Fibroblast of skin of right biceps (primary cell): ENCODE results near the gene TMEM94.
"Not testable (repeated sequence)": the region's sequence is repeated elsewhere in the genome, so short reads cannot be mapped to it uniquely, and the experiment has no call there.

Experiments used
- DNase-seq: peaks from one replicate; pipeline ENCODE4 v3.0.0-alpha.2; 2013

The TMEM94 gene

GRCh38 chr17:75445896-75446295 lies 10.5 kb upstream of the TMEM94 start:
- not testable (repeated sequence) for DNase-seq

DNA sequence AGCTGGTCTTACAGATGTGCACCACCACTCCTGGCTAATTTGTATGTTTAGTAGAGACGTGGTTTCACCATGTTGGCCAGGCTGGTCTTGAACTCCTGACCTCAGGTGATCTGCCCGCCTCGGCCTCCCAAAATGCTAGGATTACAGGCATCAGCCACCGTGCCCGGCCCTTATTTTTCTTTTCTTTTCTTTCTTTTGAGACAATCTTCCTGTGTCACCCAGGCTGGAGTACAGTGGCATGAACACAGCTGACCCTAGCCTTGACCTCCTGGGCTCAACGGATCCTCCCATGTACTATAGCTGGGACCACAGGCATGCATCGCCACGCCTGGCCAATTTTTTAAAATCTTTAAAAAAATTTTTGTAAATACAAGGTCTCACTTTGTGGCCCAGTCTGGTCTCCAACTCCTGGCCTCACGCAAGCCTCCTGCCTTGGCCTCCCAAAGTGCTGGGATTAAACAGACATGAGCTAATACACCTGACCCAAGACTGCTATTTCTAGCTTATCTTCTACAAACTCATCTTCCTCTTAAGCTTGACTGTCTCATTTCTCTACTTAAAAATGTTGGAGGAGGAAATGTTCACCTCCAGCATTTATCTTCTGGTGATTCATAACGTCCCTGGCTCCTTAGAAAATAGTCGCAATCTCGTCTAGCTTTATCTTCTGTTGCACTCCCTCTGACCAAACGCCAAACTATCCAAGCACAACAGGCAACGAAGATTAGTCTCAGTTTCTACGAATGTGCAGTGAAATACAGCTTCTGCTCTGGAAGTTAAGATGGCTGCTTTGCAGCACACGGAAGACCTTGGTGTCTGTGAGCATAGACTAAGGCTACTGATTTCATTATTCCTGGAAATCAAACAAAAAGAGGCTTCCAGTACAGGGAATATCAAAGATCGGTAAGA lies 8.2 kb upstream of the TMEM94 start:
- DNase-seq = no peak

GRCh38 chr17:75450270-75450669 lies 6.2 kb upstream of the TMEM94 start:
- no peak for DNase-seq

DNA sequence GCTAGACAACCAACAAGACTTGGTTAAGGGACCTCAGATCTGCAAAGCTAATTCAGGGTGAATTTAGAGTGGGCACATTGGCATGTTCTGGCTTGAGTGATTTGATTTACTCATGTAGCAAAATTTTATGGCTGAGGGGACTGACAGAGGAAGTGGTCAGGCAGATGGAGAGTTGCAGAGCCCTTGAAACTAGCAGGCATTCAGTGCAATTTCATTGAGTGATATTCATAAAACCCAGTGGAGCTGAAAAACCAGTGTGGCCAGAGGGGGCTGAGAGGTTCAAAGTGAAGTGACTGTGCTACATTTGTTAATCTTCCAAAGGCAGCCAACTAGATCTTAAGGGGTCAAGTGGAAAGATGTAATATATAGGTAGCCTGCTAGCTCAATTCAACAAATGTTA lies 2.2 kb upstream of the TMEM94 start:
- no peak for DNase-seq

DNA sequence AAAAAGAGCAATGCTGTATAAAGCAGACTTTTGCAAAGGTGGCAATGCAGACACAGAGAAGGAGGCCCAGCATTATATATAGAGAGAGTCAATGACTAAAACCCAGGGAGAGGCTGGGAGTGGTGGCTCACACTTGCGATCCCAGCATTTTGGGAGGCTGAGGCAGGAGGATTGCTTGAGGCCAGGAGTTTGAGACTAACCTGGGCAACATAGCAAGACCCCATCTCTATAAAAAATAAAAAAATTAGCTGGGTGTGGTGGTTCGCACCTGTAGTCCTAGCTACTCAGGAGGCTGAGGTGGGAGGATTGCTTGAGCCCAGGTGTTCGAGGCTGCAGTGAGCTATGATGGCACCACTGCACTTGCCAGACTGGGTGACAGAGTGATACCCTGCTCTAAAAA lies 1.8 kb upstream of the TMEM94 start:
- DNase-seq = not testable (repeated sequence)

- DNase-seq = no peak
These were observed 407 bp upstream of the TMEM94 start for GRCh38 chr17:75456039-75456416.

DNA sequence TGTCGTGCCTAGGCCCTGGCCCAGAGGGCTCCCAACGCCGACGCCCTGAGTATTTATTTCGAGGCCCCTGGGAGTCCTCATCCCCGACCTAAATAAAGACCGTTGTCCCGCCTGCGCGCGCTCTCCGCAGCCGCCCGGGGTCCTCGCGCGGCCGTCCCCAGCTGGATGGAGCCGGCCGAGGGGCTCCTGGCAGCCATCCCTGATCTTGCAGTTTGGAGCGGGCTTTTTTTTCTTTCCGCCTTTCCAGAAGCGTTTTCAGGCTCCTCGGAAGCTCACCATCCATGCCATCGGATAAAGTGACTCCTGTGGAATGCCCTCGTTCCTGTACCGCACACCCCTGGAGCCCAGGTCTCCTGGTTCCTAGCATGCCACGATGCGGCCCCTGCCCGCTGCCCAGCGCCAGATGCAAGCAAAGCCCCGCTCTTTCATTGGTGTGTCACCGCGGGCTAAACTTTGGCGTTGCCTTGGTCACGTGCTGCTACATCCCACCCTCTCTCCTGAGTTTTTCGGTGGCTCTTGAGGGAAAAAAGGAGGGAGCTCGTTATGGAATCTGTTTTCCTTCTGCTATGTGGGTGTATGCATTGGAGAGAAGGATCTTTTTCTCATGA lies 716 bp downstream of the TMEM94 start:
- peak; percentile 65 for DNase-seq

DNA sequence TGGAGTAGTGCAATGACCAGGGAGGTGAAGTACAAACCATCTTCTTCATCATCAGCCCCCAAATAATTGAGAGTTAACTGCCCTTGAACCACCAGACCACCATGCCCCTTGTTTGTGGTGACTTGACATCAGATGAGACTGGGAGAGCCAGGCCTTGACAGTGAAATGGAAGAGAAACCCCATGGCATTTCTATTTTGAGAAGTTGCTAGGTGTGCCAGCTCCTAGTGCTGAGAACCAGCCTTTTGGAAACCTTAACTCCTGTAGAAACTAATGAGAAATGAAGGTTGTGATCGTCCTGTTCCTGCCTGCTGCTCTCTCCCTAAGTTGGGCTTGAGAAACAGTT lies 2.8 kb downstream of the TMEM94 start:
- DNase-seq = no peak

- no peak for DNase-seq
These were observed 3.3 kb downstream of the TMEM94 start for GRCh38 chr17:75459590-75460267.

DNA sequence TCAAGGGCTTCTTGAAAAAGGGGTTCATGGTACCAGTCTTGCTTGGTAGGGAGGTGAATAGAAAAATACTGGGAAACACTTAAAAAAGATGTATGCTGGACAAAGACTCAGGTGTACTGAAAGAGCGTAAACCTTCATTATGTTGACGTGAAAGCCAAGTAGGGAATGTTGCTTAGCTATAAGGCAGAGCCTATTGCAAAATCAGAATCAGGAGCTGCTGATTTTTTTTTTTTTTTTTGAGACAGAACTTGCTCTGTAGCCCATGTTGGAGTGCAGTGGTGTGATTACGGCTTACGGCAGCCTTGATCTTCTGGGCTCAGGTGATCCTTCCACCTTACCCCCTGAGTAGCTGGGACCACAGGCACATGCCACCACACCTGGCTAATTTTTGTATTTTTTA lies 3.9 kb downstream of the TMEM94 start:
- DNase-seq = no peak

GRCh38 chr17:75463603-75464002 lies 7.2 kb downstream of the TMEM94 start:
- DNase-seq = no peak

- DNase-seq = no peak
These were observed 8.6 kb downstream of the TMEM94 start for GRCh38 chr17:75465039-75465438.

DNA sequence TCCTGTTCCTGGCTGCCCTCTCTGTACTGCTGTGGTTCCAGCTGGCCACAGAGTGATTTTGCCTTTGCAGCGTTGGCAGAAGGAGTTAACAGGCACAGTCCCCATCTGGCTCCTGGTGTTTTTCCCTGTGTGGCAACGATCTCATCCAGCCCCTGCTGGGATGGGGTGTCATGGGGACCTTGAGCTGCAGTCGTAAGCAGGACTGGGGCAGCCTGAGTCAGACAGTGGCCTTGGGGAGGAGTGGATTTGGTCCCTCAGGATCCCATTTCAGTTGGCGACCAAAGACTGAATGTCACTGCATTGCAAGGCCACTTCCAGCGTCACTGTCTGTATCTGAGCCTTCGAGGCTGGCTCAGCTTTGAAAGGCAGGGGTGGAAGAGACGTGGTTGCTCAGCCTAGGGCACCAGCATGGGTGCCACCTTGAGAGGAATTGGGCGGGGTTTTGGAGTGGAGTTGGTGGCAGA lies 11.9 kb downstream of the TMEM94 start:
- DNase-seq = no peak

DNA sequence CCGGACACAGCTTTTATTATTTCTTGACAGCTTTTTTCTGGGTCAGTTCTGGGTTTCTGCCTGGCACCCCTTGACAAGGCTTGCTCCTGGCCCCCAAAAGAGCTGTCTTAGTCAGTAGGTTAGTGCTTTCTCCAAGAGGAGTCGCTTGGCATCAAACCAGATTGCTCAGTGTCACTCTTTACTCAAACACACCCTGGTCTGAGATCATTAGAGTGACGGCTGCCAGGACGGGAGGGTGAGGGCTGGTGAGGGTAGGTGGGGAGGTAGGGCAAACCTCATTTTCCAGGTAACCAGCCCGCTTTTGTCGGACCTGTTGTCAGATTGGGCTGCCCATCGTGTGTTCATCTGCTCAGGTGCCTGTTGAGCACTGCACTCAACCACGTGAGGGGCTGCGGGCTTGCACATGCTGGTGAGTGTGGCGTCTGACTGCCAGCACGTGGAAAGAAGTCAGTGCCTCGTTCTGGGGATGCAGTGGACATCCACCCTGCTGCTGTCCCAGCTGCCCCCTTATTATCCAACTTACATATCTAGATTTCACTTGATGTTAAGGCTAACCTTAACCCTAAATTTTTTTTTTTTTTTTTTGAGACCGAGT lies 12.4 kb downstream of the TMEM94 start:
- DNase-seq = no peak

GRCh38 chr17:75471207-75471606 lies 14.8 kb downstream of the TMEM94 start:
- DNase-seq = no peak

GRCh38 chr17:75472119-75472518 lies 15.7 kb downstream of the TMEM94 start:
- no peak for DNase-seq

- DNase-seq = no peak
These were observed 16.8 kb downstream of the TMEM94 start for GRCh38 chr17:75473246-75473645.

- no peak for DNase-seq
These were observed 18.3 kb downstream of the TMEM94 start for GRCh38 chr17:75474736-75475135.

DNA sequence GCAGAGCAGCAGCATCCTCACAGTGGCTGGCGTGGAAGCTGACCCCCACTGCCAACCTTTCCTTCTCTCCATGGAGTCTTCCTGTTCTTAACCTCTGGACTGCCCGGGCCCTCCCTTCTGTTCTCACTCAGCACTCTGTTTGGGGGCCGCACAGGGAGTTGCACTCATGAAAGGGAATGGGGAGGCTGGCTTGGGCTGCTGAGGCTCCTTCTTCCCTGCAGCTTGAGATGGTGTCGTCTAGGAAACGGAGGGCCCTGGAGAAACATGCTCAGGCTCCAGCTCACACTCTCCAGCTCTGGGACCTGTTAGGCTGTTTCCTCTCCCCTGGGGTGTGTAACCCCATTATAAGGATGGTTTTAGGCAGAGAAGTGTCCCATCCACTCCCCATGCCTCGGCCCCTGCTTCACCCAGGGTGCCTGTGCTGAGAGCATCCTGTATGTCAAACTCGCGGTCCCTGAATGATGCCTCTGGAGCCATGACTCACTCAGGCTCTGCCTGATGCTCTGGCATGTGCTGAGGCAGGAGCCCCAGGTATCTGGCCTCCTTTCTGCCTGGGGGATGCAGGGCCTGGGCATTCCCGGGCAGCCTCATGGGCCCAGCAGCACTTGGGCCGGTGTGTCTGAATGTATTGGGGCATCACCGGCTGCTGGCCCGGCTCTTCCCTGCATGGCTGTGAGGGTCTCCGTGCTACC lies 18.9 kb downstream of the TMEM94 start:
- DNase-seq = peak; percentile 36

DNA sequence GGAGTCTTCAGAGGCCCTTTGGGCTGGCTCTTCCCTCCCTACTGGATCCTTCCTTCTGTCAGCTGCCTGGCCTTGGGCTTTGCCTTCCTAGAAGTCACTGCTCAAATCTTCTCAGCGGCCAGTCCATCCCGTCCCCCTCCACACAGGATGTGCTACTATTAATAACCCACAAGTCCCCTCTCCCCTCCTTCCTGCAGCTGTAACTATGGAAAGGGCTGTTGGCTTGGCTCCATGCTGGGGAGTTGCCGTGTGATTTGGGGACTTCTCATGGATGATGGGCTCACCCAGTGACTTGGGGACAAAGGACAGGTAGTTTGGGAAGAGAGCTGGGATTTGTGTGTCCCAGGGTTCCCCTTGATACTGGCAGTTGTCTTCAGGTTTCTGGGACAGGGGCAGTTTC lies 19.4 kb downstream of the TMEM94 start:
- DNase-seq = peak; percentile 32

- DNase-seq = peak; percentile 26
These were observed 19.8 kb downstream of the TMEM94 start for GRCh38 chr17:75476271-75476671.

GRCh38 chr17:75476752-75477489 lies 20.5 kb downstream of the TMEM94 start:
- DNase-seq = no peak
